A172 (cell line): ENCODE results near the gene CDKL4. TPM values are rescaled to one million over a fixed set of nuclear protein-coding genes. Genes with fewer than 3 reads are reported as not detected.
A peak's percentile ranks its signal among the peaks of the same experiment; 100 is the strongest.
"Not testable (repeated sequence)": the region's sequence is repeated elsewhere in the genome, so short reads cannot be mapped to it uniquely, and the experiment has no call there.

Experiments
- DNase-seq: peaks from one replicate; pipeline ENCODE4 v3.0.0-alpha.2; 2015; ENCODE audit warnings: low spot score
- total RNA-seq: library from RNA; depleted of rRNA; stranded (reverse); fragments of >200 nt; shearing (Covaris generic); gene quantifications from 2 replicates; pipeline ENCODE4 v1.2.3, GENCODE V29; 2014

Gene CDKL4
- total RNA-seq, 1 experiment from 2014 or later = not detected

- DNase-seq = no peak
Observed at GRCh38 chr2:39179974-39180960, 63.5 kb downstream of the CDKL4 start.

DNA sequence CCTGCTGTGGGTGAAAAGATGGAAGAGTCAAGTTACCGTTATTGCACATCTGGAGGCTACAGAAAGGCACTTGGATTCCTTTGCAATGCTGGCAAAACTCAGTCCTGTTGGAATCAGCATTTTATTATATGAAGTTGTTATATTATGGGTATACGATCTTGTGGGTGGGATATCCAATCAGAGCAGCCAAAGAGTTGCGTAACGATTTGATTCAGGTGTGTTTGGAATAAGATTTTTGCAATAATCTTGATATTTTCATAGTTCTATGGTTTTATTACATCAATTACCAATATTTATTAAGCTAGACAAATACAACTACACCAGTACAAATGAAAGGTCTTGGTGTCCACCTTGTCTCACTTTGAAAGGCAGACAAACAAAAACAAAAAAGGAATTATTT is 65.0 kb downstream of the CDKL4 start:
- no peak for DNase-seq

GRCh38 chr2:39176997-39177396 is 66.8 kb downstream of the CDKL4 start:
- DNase-seq = no peak

DNA sequence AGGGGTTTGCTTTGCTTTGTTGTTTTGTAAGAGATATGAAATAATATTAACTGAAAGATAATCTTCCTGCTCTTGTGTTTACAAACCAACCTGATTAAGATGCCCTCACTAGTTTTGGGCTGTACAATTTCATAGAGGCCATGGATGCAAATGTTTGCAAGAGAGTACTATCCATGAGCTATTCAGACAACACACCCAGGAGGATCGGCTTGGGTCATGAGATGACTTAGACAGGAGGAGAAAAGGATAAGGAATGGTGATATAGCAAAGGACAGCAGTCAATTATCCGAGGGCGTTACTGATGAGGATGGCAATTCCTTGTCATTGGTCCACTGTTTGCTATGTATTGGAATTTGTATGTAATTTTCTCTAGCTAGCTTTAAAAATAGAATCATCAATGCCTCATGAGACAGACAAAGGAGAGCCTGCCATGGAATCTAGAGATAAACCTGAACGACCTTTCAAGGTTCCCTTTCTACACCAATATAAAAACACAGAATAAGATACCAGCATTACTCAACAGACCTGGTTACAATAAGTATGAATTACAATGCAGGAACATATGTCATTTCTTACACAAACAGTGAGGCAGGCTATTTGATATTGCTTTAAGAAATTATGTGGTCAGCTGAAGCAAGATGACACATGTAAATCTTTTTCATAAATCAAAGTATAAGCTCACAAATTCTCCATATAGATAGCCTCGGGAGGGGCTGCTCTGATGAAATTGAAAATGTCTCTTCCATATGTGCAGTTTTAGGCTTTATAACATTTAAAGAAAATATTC is 68.6 kb downstream of the CDKL4 start:
- DNase-seq = no peak

DNA sequence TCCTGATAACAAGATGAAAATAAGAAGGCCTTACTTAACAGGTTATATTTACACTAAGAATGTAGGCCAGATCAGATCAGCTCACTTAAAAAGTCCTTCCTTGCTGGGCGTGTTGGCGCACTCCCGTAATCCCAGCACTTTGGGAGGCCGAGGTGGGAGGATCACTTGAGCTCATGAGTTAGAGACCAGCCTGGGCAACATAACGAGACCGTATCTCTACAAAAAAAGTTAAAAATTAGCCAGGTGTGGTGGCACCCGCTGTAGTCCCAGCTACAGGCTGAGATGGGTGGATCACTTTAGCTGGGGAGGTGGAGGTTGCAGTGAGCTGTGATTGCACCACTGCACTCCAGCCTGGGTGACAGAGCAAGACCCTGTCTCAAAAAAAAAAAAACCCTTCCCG is 69.7 kb downstream of the CDKL4 start:
- no peak for DNase-seq

DNA sequence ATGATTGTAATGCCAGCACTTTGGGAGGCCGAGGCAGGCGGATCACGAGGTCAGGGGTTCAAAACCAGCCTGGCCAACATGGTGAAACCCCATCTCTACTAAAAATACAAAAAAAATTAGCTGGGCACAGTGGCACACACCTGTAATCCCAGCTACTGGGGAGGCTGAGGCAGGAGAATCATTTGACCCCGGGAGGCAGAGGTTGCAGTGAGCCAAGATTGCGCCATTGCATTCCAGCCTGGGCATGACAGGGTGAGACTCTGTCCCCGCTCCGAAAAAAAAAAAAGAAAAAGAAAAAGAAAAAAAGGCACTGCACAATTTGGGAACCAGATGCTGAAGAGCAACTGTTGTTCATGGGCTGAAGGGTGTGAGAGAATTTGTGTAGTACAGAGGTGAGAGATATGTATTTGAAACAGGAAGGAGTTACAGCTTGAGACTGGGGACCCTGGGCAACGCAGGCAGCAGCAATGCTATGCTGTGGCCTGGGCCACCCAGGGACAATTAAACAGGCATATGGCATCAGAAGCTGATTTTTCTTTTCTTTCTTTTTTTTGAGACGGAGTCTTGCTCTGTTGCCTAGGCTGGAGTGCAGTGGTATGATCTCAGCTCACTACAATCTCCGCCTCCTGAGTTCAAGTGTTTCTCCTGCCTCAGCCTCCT is 71.6 kb downstream of the CDKL4 start:
- DNase-seq = not testable (repeated sequence)

- DNase-seq = no peak
Observed at GRCh38 chr2:39171621-39172020, 72.1 kb downstream of the CDKL4 start.

- DNase-seq = no peak
Observed at GRCh38 chr2:39164089-39164488, 79.7 kb downstream of the CDKL4 start.

- DNase-seq = no peak
Observed at GRCh38 chr2:39160982-39161381, 82.8 kb downstream of the CDKL4 start.

GRCh38 chr2:39159283-39159682 is 84.5 kb downstream of the CDKL4 start:
- DNase-seq = no peak

- no peak for DNase-seq
Observed at GRCh38 chr2:39158351-39158750, 85.4 kb downstream of the CDKL4 start.

- DNase-seq = no peak
Observed at GRCh38 chr2:39156846-39157245, 86.9 kb downstream of the CDKL4 start.

GRCh38 chr2:39156107-39156506 is 87.7 kb downstream of the CDKL4 start:
- DNase-seq = no peak

- not testable (repeated sequence) for DNase-seq
Observed at GRCh38 chr2:39155573-39155972, 88.2 kb downstream of the CDKL4 start.

DNA sequence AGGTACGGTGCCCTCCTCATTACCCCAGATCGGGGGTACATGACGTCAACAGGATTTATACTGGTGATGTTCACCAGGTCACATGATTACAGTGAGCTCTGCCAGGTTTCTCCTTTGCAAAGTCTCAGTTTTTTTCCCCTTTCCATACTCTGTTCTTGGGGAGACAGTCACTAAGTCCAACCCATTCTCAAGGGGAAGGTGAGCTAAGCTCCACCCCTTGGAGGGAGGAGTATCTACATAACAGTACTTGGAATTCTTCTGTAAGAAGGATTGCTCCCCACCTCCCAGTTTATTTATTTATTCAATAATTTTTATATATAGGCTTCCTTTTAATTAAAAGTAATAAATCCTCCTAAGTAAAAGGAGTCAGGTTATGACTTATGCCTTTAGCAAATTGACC is 88.8 kb downstream of the CDKL4 start:
- peak; percentile 10 for DNase-seq

GRCh38 chr2:39153312-39153711 is 90.5 kb downstream of the CDKL4 start:
- DNase-seq = no peak

DNA sequence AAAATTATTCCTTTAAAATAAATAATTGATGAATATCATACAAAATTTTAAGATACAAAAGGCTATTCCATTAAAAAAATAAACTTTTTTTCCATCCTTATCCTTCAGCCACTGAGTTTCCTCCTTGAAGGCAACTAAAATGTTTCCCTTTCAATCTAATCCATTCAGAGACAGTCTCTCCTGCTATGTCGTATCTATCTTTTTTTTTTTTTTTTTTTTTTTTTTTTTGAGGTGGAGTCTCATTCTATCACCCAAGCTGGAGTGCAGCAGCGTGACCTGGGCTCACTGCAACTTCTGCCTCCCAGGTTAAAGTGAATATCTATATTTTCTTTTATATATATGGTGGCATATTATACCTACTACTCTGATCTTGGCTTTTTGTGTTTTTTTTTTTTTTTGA is 91.3 kb downstream of the CDKL4 start:
- no peak for DNase-seq

DNA sequence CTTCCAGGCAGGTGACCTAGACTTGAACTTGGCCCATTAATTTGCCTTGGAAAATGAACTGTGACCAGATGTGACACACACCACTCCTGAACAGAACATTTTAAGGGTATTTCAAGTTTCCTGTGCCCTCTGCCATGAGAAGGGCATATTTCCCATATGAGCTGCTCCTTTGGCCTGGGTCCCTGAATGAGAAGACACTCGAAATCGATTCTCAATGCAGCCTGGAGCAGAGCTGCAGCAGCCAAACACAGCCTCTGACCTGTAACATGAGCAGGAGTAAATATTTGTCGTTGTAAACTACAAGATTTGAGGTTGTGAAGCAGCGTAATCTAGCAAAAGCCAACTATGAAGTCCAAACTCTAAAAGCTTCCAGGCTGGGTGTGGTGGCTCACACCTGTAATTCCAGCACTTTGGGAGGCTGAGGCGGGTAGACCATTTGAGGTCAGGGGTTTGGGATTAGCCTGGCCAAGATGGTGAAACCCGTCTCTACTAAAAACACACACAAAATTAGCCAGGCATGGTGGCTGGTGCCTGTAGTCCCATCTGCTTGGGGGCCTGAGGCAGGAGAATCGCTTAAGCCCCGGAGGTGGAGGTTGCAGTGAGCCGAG is 92.8 kb downstream of the CDKL4 start:
- DNase-seq = no peak

DNA sequence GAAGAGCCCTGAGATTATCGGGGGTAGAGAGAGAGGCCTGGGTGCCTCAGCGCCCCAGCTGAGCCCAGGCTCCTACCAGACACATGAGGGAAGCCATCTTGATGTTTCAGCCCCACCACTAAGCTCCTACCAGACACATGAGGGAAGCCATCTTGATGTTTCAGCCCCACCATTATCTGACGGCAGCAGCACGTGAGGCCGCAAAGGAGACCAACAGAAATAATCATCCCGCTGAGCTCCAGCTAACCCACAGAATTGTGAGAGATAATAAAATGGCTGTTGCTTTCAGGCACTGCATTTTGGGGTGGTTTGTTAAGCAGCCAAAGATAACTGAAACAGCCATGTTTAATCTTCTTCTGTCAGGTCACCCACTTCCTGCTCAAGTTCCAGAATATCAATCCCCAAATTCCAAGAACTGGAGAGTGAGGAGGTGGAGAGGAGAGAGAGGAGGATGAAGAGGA is 93.6 kb downstream of the CDKL4 start:
- no peak for DNase-seq

GRCh38 chr2:39146630-39147029 is 97.1 kb downstream of the CDKL4 start:
- DNase-seq = no peak

GRCh38 chr2:39145906-39146421 is 97.8 kb downstream of the CDKL4 start:
- DNase-seq = no peak
